ENCODE results near the gene STOML1.
"Not testable (repeated sequence)": the region's sequence is repeated elsewhere in the genome, so short reads cannot be mapped to it uniquely, and the experiment has no call there.

STOML1 gene

GRCh38 chr15:73944161-73945129 lies 47.6 kb downstream of the STOML1 start:
- peak; percentile 48 for DNase-seq

DNA sequence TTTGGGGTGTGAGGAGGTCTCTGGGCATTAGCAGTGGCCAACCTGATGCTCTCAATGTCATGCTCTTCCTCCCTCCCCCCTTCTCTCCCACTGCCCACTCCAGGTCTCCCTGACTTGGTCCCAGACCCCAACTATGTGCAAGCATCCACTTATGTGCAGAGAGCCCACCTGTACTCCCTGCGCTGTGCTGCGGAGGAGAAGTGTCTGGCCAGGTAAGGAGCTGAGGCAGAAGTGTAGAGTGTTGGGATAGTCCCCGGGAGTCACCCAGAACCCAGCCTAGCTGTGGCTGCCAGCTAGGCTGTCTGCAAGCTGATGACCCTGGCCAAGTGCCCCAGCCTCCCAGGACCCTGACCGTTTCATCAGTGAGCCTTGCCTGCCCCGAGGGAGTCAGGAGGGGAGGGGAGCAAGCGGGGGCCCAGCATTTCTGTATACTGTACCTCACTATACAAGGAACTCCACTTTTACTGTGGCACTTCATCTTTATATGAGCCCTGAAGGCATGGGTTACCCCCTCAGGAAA lies 49.3 kb downstream of the STOML1 start:
- no peak for DNase-seq

DNA sequence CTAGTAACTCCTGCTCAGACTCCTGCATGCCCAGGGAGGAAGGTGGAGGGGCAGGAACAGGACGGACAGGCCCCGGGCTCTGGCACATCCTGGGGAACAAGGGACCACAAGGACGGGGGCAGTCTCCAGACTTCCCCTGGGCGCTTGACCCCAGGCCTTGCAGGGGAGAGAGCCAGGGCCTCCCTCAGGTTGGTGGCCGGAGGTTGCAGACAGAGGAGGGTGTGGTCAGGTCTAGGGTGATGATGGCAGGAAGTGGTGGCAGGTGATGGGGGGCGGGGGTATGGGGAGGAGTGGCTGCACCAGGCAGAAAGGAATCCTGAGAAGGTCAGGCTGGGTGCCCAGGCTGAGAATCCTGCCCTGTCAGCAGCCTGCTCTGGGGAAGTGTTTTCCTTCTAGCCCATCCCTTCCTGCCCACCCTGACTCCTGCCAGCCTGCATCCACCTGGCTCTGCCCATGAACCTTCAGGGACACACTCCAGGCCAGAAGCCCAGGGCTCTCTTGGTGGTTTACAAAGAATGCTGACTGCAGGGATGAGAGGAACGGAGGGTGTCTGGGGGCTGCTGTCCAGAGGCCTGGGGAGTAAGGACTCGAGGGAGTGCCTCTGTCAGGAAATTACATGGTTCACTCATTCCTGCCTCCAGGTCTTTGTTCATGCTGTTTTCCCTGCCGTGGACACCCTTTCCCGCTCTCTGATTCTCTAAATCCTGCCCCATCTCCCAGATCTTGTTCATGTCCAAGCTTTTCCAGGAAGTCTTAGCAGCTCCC lies 50.0 kb downstream of the STOML1 start:
- no peak for DNase-seq

- no peak for DNase-seq
Measured at GRCh38 chr15:73941449-73941848, 50.6 kb downstream of the STOML1 start.

GRCh38 chr15:73941044-73941443 lies 51.1 kb downstream of the STOML1 start:
- no peak for DNase-seq

DNA sequence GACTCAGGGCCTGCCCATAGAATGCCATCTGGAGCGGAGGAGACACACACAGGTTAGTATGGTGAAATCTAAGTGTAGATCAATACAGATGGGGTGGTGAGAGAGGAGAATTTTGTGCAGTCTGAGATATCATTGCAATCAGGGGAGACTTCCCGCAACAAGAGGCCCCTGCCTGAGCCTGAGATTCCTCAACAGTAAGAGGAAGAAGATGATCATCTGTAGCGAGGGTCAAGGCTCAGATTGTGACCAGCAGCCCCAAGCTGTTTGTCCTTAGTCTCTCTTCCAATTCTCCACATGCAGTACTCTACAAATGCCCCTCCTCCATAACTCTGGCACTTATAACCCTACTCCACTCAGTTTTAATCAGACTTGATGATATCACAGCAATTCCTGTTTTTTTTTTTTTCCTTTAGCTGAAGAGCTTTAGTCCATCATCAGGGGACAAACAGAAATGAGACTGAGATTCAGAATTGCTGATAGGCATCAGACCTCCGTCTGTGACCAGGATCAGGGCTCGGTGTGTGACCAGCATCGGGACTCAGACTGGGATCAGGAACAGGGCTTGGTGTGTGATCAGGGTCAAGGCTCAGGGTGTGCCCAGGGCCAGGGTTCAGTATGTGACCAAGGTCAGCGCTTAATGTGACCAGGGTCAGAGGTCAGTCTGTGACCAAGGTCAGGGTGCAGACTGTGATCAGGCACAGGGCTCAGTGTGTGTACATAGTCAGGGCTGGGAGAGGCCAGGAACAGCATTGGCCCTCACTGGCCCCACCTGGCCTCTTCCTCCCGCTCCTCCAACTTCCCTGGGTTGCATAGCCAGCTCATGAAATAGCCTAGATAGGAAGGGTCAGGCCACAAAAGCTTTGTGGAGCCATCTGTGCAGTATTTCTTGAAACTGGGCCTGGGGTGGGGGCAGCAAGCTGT lies 51.8 kb downstream of the STOML1 start:
- DNase-seq, result no peak

GRCh38 chr15:73939138-73939537 lies 53.0 kb downstream of the STOML1 start:
- no peak for DNase-seq

DNA sequence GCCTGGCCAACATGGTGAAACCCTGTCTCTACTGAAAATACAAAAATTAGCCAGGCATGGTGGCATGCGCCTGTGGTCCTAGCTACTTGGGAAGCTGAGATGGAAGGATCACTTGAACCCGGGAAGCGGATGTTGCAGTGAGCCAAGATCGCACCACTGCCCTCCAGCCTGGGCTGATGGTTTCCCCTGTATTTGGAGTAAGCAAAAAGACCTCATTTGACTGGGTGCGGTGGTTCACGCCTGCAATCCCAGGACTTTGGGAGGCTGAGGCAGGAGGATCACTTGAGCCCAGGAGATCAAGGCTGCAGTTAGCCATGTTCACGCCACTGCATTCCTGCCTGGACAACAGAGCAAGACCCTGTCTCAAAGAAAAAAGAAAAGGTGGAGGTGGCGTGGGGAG lies 53.6 kb downstream of the STOML1 start:
- not testable (repeated sequence) for DNase-seq

DNA sequence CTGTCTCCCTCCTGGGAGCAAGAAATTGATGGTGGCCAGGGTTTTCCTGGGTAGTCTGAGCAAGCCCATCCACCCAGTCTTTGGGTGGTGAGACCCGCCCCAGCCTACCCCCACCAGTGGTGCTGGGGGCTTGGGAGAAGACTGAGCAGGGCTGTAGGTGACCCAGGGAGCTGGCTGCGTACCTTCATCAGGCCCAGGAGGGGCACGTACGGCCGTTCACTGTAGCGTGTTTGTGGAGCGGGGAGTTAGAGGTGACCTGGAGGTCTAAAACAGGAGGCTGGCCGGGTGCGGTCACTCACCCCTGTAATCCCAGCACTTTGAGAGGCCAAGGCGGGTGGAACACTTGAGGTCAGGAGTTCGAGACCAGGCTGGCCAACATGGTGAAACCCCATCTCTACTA lies 54.4 kb downstream of the STOML1 start:
- no peak for DNase-seq

DNA sequence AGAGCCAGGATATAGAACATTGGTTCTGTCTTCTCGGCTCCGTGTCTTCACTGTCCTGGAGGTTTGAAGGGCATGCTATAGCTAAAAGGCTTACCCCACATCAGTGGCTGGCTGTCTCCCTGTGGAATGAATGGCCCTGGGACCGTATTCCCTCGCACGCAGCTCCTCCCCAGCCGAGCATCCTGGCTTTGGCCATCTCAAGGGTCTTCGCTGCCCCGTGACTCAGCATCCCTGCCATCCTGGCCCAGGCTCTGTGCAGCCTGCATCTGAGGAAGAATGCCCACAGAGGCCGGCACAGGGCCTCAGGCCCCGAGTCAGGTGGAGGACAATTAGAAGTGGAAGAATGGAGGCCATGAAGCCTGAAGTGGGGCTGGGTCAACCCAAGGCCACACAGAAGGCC lies 54.8 kb downstream of the STOML1 start:
- DNase-seq, result no peak

DNA sequence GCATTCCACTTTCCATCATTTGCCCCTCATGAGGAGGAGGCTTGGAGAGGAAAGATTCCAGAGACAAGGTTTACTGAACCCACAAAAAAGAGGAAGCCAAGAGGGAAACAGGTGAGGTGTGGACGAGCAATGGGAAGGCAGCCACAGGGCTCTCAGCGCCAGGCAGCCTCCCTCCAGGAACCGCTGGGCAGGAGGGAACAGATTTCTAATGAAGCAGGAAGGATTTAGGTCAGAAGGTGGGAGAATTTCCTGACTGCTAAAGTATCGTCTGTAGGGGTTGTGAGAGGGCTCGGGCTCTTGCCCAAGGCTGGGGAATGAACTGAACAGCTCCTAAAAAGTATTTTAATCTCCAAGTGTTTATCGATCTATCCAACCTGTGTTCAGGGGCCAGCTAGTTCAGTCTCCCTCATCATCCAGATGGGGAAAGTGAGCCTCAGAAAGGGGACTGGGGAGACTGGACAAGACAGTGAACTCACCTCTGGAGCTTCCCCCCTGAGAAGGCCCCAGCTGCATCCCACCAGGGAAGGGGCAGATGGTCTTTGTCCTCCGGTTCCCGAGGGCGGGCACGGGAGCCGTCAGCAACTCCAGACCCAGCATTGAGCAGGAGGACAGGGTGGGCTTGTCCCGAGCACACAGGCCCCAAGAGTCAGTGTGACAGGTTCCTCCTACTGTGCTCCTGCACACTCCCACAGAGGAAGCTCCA lies 55.4 kb downstream of the STOML1 start:
- peak; percentile 77 for DNase-seq

- DNase-seq, result peak; percentile 63
Measured at GRCh38 chr15:73936181-73936580, 55.9 kb downstream of the STOML1 start.

GRCh38 chr15:73935547-73935946 lies 56.5 kb downstream of the STOML1 start:
- DNase-seq, result peak; percentile 66

DNA sequence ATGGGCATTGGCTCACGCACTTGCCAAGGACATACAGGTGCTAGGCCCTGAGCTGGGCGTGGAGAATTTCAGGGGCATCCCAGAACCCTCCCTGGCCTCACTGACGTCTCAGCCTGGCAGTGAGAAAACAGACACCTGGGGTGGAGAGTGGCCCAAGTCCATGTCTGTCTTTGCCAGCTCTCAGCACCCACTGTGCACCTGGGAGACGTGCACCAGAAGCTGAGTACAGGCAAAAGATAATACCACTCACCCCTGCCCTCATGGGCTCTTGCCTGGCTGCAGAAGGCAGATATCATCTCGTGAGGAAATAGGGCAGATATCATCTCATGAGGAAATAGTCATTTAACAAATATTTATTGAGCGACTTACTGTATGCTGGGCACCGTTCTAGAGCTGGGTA lies 57.8 kb downstream of the STOML1 start:
- DNase-seq, result no peak

GRCh38 chr15:73932381-73933191 lies 59.5 kb downstream of the STOML1 start:
- no peak for DNase-seq

DNA sequence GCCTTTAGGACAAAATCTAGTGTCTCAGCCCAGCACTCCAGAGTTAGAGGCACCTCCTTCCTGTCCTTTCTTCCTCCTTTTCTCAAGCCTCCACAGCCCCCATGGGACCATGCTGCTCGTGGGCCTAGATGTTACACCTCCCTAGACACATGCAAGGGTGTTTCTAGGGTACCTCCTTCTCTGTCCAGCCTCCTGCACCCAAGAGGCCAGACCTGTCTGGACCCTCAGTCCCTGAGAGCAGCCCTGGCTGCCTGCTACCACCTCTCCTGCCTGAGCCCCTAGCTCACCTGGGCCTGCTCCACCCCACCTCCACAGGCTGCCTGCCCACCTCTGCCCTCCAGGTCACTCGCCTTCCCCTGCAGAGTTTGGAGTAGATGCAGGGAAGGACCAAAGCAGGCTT lies 60.7 kb downstream of the STOML1 start:
- DNase-seq, result no peak

DNA sequence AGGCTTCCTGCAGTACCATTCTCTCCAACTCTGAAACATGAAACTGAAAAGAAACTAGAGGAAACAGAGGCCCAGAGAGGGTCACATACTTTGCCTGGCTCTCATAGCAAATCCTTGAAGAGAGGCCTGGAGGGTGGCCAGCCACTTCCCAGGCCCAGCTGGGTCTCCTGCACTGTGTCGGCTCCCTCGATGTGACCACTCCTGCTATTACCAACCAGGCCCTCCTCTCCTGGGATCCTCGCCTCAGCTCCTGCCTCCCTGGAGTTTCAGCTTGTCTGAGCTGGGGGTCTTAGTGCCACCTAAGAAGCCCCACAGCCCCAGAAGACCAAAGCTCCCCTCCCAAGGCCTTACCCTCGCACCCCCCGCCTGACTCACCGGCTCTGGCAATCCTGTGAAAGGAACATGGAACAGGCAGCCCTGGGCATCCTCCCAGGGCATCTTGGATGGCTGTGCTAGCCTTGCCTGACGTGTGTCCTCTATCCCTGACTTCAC lies 61.3 kb downstream of the STOML1 start:
- DNase-seq, result no peak

DNA sequence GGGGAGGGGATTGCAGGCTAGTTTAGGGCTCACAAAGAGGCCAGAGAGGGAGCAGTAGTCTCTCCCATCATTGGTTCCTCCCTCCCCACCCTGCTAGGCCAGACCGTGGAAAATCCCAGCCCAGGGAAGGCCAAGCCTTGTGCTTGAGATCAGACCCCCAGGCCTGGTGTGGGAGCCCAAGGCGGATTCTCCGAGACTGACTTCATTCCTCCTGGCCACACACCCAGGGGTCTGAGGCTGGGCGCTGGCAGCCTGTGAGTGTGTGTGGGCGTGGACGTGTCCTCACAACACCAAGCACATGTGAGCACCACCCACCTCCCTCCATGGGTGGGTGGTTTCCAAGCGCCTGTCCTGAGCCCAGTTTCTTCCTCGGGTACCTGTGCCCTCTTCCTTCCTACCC lies 61.7 kb downstream of the STOML1 start:
- DNase-seq, result no peak

- peak; percentile 53 for DNase-seq
Measured at GRCh38 chr15:73928971-73929627, 63.0 kb downstream of the STOML1 start.
